ENCODE measurements around the gene USP5. TPM values are rescaled to one million over a fixed set of nuclear protein-coding genes. Genes with fewer than 3 reads are reported as not detected.

The USP5 gene
- polyA plus RNA-seq, 1 of the 3 experiments (the other 2 are of a cell fraction), result 97.2 TPM

DNA sequence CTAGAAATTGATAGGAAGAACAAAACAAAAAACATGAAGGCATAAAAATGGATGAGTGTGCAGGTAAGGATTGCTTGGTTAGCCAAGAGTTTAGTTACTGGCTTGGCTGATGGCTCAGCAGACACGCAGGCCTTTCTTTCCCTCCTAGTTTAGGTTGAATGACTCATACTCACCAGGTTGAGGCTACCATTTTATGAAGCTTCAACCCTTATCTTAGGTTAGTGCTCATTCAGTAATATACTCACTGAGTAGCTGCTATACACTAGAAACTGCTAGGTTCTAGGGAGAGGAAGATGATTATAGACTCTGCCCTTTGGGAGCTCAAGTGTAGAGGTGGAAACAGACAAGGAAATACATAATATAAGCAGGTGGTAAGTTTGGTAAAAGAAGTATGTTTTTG, 17.7 kb upstream of the USP5 start:
- no peak for DNase-seq
- Histone ChIP-seq H3K36me3 (replicated peaks in 1 of 2; ENCODE audit: control insufficient read depth in 1 of 2, insufficient read depth in 2 of 2, low read length in 1 of 2) (peaks cover 40 to 68% of the 10 kb centered on the region in 2 experiments), H3K4me3 (ENCODE audit: low read depth in 2 of 2, low read length in 1 of 2) (no peak overlapping the region), H3K27me3 (ENCODE audit: insufficient read depth) (no peaks in the 10 kb centered on the region), H2AFZ (ENCODE audit: low read depth) (no peak overlapping the region), H3K4me1 (ENCODE audit: control insufficient read depth in 1 of 2, insufficient read depth in 2 of 2, low read depth in 1 of 2, low read length in 1 of 2) (peaks cover 0 to 11% of the 10 kb centered on the region in 2 experiments; a peak in 1 of 4 replicates), H3K9me3 (no peaks in the 10 kb centered on the region), H3K9me2 (no peaks in the 10 kb centered on the region), H3K79me2 (ENCODE audit: insufficient read depth) (peaks cover 17% of the 10 kb centered on the region), H3F3A (replicated peaks; ENCODE audit: insufficient read depth) (no peaks in the 10 kb centered on the region), H3K4me2 (no peak overlapping the region), H3K27ac (ENCODE audit: low read depth in 2 of 2, low read length in 1 of 2) (no peak overlapping the region), H4K20me1 (ENCODE audit: insufficient read depth) (0 out of 2 replicates have a peak, but pooled peaks cover 11% of the 10 kb centered on the region), H3K9ac (no peak overlapping the region)
- ChIA-PET CTCF (interaction anchor here (0.9 to 14.1 kb wide), 9 partner anchors 10 to 266 kb away, joined by 3 to 225 read pairs (median 6); partner anchors contain the start of genes CDCA3, GNB3, GPR162 and MLF2), POLR2A (interaction anchor here (0.9 kb wide), 1 partner anchor 81 kb away, joined by 3 read pairs; the partner anchor contains the start of gene MLF2)
- TF ChIP-seq FOXM1 (IDR thresholded peaks at IDR 0.05; ENCODE audit: low read depth) (no peak), RXRA (IDR thresholded peaks at IDR 0.05; ENCODE audit: borderline replicate concordance, low read depth) (no peak), PBX3 (IDR thresholded peaks at IDR 0.05) (no peak), GATA2 (CRISPR knock-in tag; IDR thresholded peaks at IDR 0.05) (no peak), TEAD4 (IDR thresholded peaks at IDR 0.05; ENCODE audit: borderline replicate concordance, insufficient read depth) (no peak), RCOR1 (IDR thresholded peaks at IDR 0.05; ENCODE audit: low read length) (no peak), EP300 (IDR thresholded peaks at IDR 0.05; ENCODE audit: borderline replicate concordance in 1 of 2, low read depth in 1 of 2, low read length in 1 of 2) (no peak), NFIC (IDR thresholded peaks at IDR 0.05; ENCODE audit: borderline replicate concordance) (no peak), FOSL2 (IDR thresholded peaks at IDR 0.05; ENCODE audit: borderline replicate concordance, low read depth) (no peak), GABPA (IDR thresholded peaks at IDR 0.05; ENCODE audit: low read depth) (no peak), SIN3A (IDR thresholded peaks at IDR 0.05; ENCODE audit: borderline replicate concordance, low read depth, low read length) (no peak), SMC3 (IDR thresholded peaks at IDR 0.05; ENCODE audit: low read depth, low read length) (no peak), YY1 (IDR thresholded peaks at IDR 0.05; ENCODE audit: low read depth) (no peak)
- 100% methylated on average over 1 of the region's 1 CpG for WGBS (ENCODE audit: low lambda C conversion rate)

GRCh38 chr12:6834873-6835272, 17.1 kb upstream of the USP5 start:
- Histone ChIP-seq H4K20me1 (ENCODE audit: insufficient read depth) (0 out of 2 replicates have a peak, but pooled peaks cover 11% of the 10 kb centered on the region), H3K4me1 (ENCODE audit: control insufficient read depth in 1 of 2, insufficient read depth in 2 of 2, low read depth in 1 of 2, low read length in 1 of 2) (peaks cover 0 to 7% of the 10 kb centered on the region in 2 experiments; a peak in 1 of 4 replicates), H3K9me3 (no peaks in the 10 kb centered on the region), H3K27me3 (ENCODE audit: insufficient read depth) (no peaks in the 10 kb centered on the region), H3K27ac (ENCODE audit: low read depth in 2 of 2, low read length in 1 of 2) (no peak overlapping the region), H2AFZ (ENCODE audit: low read depth) (no peak overlapping the region), H3K36me3 (replicated peaks in 1 of 2; ENCODE audit: control insufficient read depth in 1 of 2, insufficient read depth in 2 of 2, low read length in 1 of 2) (peaks cover 40 to 74% of the 10 kb centered on the region in 2 experiments), H3K4me3 (ENCODE audit: low read depth in 2 of 2, low read length in 1 of 2) (no peak overlapping the region), H3K9ac (no peak overlapping the region), H3K4me2 (no peak overlapping the region), H3K9me2 (no peaks in the 10 kb centered on the region), H3K79me2 (ENCODE audit: insufficient read depth) (peaks cover 12% of the 10 kb centered on the region), H3F3A (replicated peaks; ENCODE audit: insufficient read depth) (no peaks in the 10 kb centered on the region)
- no peak for DNase-seq
- CTCF ChIA-PET, result interaction anchor here (0.9 to 14.1 kb wide), 11 partner anchors 11 to 267 kb away, joined by 3 to 225 read pairs (median 6); partner anchors contain the start of genes CDCA3, GNB3, GPR162 and MLF2
- POLR2A ChIA-PET, result interaction anchor here (0.6 to 1.4 kb wide), 3 partner anchors 18 to 646 kb away, joined by 3 read pairs; partner anchors contain the start of gene MLF2
- WGBS (ENCODE audit: low lambda C conversion rate), result 89% methylated on average over 5 of the region's 5 CpGs
- TF ChIP-seq NRF1 (IDR thresholded peaks at IDR 0.05; ENCODE audit: low read depth, low read length), result no peak
- TF ChIP-seq MAX (IDR thresholded peaks at IDR 0.05; ENCODE audit: low read depth), result no peak
- no peak for TF ChIP-seq SIN3A (IDR thresholded peaks at IDR 0.05; ENCODE audit: borderline replicate concordance, low read depth, low read length)
- no peak for TF ChIP-seq SMC3 (IDR thresholded peaks at IDR 0.05; ENCODE audit: low read depth, low read length)
- TF ChIP-seq CTCF (IDR thresholded peaks at IDR 0.05), result no peak
- TF ChIP-seq RXRA (IDR thresholded peaks at IDR 0.05; ENCODE audit: borderline replicate concordance, low read depth), result no peak
- TF ChIP-seq ELF1 (IDR thresholded peaks at IDR 0.05), result no peak
- no peak for TF ChIP-seq EP300 (IDR thresholded peaks at IDR 0.05; ENCODE audit: borderline replicate concordance in 1 of 2, low read depth in 1 of 2, low read length in 1 of 2)
- TF ChIP-seq MXI1 (IDR thresholded peaks at IDR 0.05; ENCODE audit: low read depth, low read length), result no peak
- TF ChIP-seq CHD2 (IDR thresholded peaks at IDR 0.05; ENCODE audit: low read length, partially characterized antibody), result no peak
- no peak for TF ChIP-seq RAD21 (IDR thresholded peaks at IDR 0.05; ENCODE audit: low read length)
- TF ChIP-seq JUND (IDR thresholded peaks at IDR 0.05), result no peak
- no peak for TF ChIP-seq TAF1 (IDR thresholded peaks at IDR 0.05; ENCODE audit: borderline replicate concordance, low read depth, low read length)
- TF ChIP-seq USF1 (IDR thresholded peaks at IDR 0.05; ENCODE audit: borderline replicate concordance, low read depth), result no peak
- TF ChIP-seq POLR2AphosphoS5 (IDR thresholded peaks at IDR 0.05; ENCODE audit: low read depth, low read length), result no peak
